A549 treated with dexamethasone at 1 μM for 4 hours (cell line): ENCODE data around the gene LSM3. TPM values are rescaled to one million over a fixed set of nuclear protein-coding genes. Genes with fewer than 3 reads are reported as not detected.

ENCODE experiments used
- total RNA-seq: library from RNA; stranded (reverse); fragments of 200-300 nt; extraction: Qiagen RNA extraction; gene quantifications from 5 replicates; pipeline ENCODE4 v1.2.3, GENCODE V29; 2022

LSM3 gene
- total RNA-seq, result 19.7 to 28.3 TPM (median 22.3 TPM) in 5 replicates

GRCh38 chr3:14178247-14179113, at the start of gene LSM3, which contains the start of gene XPC:
Gene LSM3, plus strand, starts transcription at chr3:14178817. Its CDS starts 44 bp downstream, at chr3:14178861.
Gene XPC, minus strand, starts transcription at chr3:14178601. Its CDS starts 33 bp downstream, at chr3:14178568.

Other genes with a start within 250 kb of the LSM3 start
- 36.6 to 41.5 TPM (median 41.0 TPM) in 5 replicates for gene CHCHD4, start 53.9 kb upstream of the LSM3 start, total RNA-seq
- 128 to 168 TPM (median 161 TPM) in 5 replicates for gene TMEM43, start 53.8 kb upstream of the LSM3 start, total RNA-seq
- 29.0 to 35.7 TPM (median 33.1 TPM) in 5 replicates for gene XPC, start 216 bp upstream of the LSM3 start, total RNA-seq
- gene SLC6A6, start 223.8 kb downstream of the LSM3 start, total RNA-seq, result 81.0 to 110 TPM (median 101 TPM) in 5 replicates